HG03060 (cell line): ENCODE measurements around the gene BIRC6.

Experiments
- ATAC-seq: cut with Tn5 transposase; IDR thresholded peaks from one replicate; pipeline ENCODE4 v1.9.1; 2021; ENCODE audit warnings: low read depth, moderate number of reproducible peaks; ENCODE audit not compliant: unreplicated experiment

BIRC6 gene

GRCh38 chr2:32666704-32667103 lies 309.9 kb downstream of the BIRC6 start:
- ATAC-seq: no peak

- ATAC-seq: no peak
These were observed 311.4 kb downstream of the BIRC6 start for GRCh38 chr2:32668254-32668653.
